HL-60/S4 treated with retinoic acid at 250 ng/mL for 4 days and 3 days (cell line): Measurements from ENCODE around the gene TDRD10.

Source experiments
- in situ Hi-C: fragments of 300-500 bp; cut with MboI; formaldehyde crosslinking; loops from 2 replicates; pipeline ENCODE4 v1.7.0; 2022; ENCODE audit warnings: low sequenced_read_pairs

Gene TDRD10

DNA sequence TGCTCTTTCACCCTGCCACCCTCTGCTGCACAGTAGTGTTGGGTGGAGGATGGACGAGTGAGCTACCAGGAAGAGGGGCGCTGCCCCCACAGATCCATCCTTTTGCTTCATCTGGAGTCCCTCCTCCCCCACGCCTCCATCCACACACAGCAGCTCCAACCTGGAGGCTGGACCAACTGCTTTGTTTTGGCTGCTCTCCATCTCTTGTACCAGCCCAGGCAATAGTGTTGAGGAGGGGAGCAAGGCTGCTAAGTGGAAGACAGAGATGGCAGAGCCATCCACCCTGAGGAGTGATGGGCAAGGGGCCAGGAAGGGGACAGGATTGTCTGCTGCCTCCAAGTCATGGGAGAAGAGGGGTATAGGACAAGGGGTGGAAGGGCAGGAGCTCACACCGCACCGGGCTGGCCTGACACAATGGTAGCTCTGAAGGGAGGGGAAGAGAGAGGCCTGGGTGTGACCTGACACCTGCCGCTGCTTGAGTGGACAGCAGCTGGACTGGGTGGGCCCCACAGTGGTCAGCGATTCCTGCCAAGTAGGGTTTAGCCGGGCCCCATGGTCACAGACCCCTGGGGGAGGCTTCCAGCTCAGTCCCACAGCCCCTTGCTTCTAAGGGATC, 74.0 kb downstream of the TDRD10 start:
- in situ Hi-C loops, result no loop called here

DNA sequence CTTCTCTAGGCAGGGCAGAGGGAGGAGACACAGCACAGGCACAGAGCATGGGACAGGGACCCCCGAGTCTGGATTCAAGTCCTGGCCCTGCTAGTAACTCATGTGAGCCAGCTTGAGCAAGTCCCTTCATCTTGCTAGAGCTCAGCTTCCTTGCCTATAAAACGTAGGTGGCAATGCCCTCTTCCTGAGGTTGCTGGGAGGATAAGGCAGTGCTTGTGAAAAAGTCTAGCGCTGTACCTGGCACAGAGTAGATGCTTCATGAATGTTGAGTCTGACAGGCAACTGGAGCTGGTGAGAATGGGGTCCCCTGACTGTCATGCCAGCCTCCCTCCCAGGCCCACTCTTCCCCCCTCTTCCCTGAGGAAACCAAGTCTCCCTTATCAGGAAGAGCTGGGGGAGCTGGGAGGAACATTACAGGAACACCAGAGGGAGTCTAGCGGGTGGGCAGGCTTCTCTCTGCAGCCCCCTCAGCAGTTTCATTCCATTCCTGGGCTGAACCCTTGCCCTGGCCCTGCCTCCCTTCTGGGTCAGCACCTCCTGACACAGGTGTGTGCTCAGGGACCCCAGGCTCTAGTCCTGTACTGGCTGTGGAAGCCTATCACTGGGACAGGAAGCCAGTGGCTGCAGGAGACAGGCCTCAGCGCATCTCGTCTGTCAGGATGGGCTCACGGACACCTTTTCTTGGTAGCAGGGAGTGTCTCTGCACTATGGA, 75.5 kb downstream of the TDRD10 start:
- in situ Hi-C loops, result no loop called here

DNA sequence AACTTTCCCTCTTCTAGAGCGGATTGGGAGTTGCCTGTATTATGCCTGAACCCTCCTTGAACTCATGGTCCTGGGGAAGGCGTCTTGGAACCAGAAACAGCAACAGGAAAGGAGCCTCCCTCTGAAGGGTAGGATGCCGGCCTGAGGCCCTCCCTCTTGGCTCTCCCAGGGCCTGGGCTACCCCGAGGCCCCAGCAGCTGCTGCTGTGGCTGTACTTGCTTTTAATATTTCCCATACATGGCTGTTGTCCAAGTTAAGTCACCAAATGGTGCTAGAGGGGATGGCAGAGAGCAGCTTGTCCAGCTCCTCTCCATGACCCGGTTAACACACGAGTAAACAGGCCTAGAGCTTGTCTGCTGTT, 76.0 kb downstream of the TDRD10 start:
- in situ Hi-C loops, result no loop called here

DNA sequence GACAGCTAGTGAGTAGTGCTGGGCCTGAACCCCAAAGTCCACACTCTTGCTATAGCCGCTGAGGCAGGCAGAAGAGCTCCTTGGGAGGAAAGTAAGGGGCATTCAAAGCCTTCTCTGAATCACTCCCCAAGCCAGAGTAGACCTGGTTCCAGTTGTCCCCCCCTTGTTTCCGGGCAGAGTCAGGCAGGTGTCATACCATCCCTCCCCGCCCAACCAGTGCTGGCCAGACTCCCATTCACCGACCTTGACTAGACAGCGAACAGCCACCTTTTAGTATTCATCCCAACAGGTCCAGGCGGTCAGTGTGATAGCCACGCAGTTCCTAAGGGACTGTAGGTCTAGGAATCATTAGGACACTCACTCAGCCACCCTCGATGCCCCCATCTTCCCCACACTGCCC, 77.4 kb downstream of the TDRD10 start:
- in situ Hi-C loops, result no loop called here

DNA sequence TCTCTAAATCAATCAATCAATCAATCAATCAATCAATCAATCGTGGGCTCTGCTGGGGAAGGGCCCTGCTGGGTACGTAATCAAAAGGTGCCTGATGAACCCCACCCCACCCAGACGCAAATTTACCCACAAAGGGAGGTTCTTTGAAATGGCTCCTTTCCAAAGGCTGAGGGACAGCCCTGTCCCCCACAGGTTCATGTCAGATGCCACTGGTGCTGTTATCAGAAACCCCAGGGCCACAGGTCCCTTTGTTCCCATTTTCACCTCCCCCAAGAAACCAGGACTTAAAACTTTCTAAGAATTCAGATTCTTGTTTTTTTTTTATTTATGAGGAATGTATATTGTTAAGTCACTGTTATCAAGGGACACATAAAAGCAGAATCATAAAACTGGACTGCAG, 79.7 kb downstream of the TDRD10 start:
- in situ Hi-C loops, result no loop called here

DNA sequence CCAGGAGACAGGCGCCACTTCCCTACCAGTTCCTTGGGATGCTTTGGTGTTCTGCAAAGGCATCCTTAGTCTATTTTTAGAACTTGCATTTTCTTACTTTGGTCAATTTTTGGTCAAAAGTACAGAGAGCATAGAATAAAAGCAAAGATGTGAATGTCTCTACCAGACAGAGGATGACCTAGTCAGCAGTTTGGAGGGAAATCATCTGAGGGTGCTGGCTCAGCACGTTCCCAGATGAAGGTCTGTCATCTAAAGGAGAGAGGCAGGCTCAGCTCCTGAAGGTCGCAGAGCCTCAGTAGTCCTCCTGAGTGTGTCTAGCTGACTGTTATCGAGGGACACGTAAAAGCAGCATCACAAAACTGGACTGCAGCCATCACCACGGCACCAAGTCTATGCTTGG, 80.9 kb downstream of the TDRD10 start:
- in situ Hi-C loops, result no loop called here

DNA sequence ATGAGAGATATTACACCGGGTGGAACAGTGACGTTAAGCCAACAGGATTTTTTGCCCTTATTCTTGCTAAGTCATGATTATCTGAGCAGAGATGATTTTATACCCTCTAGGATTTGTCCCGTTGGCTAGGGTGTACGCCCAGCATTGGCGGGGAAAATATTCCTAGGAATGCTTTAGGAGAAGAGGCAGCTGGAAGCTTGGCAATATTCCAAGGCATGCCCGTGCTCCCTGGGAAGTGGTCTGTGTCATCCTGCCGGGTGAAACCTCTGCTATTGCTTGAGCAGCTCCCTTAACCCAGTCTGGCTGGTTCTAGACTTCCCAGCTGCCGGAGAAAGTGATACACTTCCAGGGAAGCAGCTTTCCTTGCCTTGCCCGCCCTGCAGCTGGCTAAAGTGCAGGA, 81.8 kb downstream of the TDRD10 start:
- in situ Hi-C loops, result no loop called here

DNA sequence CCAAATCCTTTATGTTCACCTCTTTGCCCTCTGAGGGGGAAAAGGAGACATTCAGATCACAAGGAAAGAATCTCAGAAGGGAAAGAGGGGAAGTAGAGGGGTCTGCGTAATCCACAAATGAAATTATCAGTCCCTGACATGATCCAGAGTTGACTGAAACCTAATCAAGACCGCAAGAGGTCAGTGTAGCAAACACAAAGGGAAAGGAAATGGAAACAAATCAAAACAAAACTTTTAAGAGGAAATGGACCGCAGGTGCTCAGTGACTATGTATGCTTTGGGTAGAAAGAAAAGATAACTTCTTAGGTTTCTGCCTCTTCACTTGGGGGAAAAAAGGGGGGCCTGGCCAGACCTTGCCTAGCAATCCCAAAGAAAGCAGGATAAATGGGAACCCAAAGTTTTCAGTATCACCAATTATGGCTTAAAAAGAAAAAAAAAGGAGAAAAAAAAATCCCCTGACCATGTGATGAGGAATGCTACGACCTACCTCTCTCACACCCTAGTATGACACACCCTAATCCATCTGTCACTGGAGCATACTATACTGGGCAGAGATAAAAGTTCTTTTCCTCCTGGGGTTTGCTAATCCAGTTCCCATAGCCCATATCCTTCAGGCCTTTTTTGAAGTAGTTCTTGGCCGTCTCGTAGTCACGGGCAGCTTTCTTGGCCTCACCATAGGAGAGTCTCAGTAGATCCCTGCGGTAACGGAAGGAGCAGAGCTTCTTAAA, 82.4 kb downstream of the TDRD10 start:
- in situ Hi-C loops, result no loop called here

DNA sequence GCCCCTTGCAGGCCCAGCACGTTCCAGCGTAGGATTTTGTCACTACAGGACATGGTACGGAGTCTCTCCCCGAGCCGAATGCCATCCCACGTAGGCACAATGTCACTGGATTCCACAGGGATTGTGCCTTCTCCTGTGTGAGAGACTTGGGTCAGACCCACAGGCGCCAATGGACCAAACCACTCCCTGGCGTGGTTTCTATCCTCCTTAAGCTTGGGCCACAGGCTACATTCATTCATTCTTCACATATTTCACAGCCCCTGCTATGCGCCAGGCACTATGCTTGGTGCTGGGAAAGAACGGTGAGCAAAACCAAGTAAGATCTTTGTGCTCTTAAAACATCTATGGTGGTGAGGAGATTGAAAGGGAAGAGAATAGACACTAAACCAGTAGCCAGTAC, 84.2 kb downstream of the TDRD10 start:
- in situ Hi-C loops, result no loop called here

DNA sequence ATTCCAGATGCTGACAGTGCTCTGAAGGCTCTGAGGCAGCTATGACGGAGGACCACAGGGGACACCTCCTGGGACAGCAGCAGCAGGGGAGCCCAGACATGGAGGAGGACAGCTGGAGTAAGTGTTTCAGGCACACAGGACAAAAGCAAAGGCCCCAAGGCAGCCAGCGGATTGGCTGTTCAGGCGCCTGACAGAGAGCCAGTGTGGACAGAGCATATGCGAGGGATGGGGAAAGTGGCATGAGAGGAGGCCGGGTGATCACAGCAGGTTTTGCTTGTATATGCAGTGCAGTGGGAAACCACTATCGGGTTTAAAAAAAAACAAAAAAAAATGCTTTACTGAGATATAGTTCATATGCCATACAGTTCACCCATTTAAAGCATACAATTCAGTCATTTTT, 84.6 kb downstream of the TDRD10 start:
- in situ Hi-C loops, result no loop called here

DNA sequence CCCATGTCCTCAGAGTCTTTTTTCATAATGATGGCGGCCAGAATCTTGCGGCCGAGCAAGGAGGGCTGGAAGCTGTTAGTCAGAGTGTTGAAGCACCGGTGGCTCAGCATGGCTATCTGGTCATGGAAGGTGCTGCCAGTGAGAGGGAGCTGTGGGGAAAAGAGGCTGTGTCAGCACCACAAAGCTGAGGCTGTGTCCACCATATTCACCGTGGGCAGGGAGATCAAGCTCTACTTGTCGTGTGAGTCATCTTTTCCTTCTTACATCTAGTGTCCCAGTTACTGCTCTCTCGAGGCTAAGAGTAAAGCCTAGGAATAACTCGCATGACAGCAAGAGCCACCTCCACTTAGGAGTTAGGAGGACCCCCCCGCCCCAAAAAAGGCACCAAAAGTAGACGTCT, 87.8 kb downstream of the TDRD10 start:
- in situ Hi-C loops, result no loop called here

DNA sequence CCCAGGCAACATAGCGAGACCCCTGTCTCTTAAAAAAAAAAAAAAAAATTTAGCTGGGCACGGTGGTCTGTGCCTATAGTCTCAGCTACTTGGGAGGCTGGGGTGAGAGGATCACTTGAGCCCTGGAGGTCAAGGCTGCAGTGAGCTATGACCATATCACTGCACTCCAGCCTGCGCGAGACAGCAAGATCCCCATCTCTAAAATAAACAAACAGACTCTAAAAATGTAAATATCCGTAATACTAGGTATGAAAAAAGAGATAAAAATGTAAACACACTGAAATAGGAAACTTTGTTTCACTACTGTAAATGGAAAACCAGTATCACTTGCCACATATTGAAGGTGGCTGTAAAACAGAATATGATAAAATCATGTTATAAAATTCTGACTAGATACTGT, 88.7 kb downstream of the TDRD10 start:
- in situ Hi-C loops, result no loop called here

DNA sequence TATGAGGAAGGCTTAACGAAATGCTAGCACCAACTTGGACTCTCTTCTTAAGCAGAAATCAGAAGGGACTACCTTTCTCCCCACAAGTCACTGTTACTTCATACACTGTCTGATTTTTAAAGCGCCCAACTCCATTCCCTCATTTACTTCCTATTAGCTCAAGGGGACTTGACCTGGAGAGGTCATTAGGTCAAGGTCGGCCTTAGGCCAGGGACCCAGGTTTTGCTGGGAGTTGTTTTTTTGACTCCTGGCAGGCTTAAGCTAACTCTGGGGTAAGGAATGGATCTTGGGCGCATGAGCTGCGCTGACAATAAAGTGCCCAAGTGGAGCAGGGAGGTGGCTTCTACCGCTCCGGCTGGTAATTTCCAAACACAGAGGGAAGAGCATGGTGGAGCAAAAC, 89.2 kb downstream of the TDRD10 start:
- in situ Hi-C loops, result no loop called here

DNA sequence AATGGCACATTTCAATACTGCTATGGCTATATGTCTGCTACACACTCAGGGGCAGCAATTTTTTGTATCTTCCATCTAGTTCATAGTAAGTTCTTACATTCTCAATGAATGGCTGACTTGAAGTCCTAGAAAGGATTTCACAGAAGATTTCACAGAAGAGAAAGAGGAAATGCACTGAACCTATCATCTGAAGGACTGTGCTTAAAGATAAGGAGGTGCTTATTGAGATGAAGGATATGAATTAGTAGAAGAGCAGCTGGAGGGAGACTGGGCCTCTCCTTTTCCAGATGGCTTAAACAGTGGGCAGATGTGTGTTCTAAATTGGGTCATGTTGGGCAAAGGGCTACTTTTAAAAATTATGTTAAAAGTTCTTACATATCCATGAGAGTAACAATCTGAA, 91.4 kb downstream of the TDRD10 start:
- in situ Hi-C loops, result no loop called here

DNA sequence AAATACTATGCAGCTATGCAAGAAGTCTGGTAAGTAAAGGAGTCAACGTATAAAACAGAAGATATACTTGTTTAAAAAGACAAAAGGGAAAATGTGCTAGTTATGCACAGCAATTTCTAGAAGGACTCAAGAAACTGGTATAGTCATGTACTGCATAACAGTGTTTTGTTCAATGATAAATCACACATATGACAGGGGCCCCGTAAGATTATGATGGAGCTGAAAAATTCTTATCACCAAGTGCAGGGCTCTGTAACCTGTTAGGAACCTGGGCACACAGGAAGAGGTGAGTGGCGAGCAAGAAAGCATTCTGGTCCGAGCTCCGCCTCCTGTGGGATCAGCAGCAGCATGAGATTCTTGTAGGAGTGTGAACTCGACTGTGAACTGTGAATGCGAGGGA, 92.8 kb downstream of the TDRD10 start:
- in situ Hi-C loops, result no loop called here

DNA sequence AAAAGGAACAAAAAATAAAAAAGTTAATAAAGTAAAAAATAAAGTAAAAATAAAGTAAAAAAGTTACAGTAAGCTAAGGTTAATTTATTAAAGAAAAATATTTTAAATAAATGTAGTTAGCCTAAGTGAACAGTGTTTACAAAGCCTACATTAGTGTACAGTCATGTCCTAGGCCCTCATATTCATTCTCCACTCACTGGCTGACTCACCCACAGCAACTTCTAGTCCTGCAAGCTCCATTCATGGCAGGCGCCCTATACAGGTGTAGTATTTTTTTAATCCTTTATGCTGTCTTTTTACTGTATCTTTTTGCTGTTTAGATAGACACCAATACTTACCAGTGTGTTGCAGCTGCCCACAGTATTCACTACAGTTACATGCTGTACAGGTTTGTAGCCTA, 93.6 kb downstream of the TDRD10 start:
- in situ Hi-C loops, result no loop called here
